ENCODE data around the gene EPHA4.
A peak's percentile ranks its signal among the peaks of the same experiment; 100 is the strongest.

EPHA4 gene
- total RNA-seq, result 44.5 to 263 (median 130) reads per million in 4 experiments

DNA sequence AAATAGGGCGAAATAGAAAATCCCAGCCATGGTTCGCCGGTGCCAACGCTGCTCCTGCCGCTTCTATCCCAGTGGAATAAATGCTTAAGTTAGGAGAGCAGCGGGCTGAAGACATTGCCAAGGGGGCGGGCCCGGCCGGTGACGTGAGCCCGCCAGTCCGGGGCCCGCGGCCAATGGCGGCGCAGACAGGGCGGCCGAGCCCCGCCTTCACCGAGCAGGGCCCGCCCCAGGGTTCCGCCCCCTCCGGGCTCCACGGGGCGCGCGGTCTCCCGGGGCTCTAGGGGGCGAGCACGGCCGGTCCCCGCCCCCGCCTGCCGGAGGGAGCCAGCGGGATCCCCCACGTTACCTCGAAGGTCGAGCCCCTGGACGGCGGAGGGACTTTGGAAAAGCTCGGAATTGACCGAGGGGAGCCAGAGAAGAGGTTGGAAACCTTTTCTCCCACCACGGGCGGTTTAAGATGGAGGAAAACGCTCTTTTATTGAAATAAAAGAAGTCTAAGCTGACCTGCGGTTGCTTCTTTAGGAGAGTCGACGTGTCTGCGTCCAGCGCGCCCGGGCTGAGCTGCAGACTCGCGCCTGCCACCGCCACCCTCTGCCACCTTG lies at the start of gene EPHA4:
Gene EPHA4 (minus strand): TSS at position 86 of the 602 bp plus-strand sequence. CDS start 56 bp downstream, at position 30.
- peak; percentile 69 for DNase-seq

DNA sequence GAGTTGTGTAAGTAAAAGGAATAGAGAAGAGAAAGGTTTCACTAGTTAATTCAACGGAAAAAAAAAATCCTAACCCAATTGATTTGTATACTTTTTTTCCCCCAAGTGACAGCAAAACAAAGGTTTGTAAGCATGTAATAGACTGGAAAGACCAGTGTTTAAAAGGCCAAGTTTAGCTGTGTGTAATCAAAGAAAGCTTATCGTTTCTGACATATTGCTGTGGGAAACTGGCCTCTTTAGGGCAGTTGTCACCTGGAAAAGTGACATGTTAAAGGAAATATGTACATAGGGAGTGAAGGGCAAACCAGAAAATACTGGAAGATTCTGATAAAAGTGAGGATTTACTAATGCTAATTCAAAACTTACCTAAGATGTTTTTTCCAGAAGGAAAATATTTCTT lies 45.9 kb upstream of the EPHA4 start:
- DNase-seq, result no peak

DNA sequence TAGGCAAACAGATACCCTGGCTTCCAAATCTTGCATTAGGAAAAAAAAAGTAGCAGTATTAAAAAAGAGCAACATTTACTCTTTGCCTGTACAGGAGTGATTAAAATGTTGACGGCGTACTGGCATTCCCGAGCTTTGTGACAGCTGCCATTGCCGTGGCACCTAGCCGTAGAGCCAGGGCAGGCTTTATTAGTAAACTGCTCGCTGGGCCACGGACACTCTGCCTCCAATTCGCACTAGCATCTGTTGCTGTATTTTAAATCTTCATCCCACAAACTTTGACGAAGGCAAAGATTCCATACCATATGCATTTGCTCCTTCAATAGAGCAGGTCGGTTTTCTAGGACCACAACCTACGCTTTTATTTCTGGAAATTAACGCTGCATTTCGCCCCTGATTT lies 44.5 kb upstream of the EPHA4 start:
- no peak for DNase-seq

DNA sequence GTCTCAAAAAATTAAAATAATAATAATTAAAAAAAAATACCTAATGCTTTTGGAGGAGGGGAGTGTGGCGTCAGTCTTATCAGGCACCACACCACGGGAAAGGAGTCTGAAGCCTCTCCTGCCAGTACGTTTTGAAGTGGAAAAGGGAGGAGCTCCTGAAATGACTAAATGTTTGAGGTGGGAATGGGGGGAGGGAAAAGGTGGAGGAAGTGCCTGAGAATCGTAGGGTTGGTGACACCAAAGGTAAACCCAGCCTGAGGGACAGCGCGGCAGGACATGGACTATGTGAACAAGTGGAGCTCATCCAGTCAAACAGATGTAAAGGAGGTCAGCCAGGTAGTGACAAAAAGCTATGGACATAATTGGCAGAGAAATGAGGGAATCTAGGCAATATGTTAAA lies 42.2 kb upstream of the EPHA4 start:
- no peak for DNase-seq

DNA sequence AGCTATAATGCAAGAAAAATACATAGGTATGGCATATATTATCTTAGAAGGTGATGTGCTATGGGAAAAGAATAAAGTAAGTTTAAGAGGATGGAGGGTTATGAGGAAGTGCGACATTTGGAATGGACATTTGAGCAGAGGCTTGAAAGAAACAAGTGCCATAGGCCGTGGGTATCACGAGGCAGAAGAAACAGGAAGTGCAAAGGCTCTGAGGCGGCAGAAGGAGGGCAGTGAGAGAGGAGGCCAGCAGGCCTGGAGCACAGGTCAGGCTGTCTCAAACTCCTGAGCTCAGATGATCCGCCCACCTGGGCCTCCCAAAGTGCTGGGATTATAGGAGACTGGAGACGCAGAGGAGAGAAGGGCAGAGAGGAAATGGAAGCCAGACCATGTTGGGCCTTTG lies 40.7 kb upstream of the EPHA4 start:
- DNase-seq, result no peak

DNA sequence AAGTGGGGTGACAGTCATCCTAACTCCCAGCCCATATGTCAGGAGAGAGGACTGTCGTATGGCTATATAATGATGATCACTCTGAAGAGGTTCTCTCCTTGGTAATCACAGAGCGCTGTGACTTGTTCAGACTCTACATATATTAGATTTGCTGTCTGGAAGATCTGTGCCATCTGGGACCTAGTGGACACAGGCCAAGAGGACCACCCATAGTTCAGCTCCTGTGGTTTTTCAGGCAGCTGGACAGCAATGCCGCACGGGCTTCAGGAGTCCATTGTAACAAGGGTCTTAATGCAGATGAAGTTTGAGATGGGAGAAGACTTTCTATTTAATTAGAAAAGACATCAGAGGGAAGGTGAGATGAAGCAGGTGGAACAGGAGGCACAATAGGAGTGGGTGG lies 40.1 kb upstream of the EPHA4 start:
- DNase-seq, result no peak

DNA sequence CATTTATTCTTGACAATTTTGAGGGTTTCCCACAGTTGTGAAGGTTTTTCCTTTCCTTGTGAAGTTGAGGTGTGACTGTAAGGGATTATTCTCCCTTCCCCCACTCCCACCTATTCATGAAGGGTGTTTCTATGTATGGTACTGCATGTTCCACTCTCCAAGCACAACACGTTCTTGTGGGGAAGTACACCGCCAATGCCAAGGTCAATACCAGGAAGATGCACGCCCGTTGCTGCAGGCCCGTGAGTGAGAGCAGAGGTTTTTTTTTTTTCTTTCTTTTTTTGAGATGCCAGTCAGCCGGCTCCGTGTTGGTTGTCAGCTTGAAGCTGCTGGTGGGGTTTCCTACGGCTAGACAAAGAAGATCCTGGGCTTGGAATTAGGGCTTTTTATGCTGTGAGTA lies 38.6 kb upstream of the EPHA4 start:
- DNase-seq, result no peak

DNA sequence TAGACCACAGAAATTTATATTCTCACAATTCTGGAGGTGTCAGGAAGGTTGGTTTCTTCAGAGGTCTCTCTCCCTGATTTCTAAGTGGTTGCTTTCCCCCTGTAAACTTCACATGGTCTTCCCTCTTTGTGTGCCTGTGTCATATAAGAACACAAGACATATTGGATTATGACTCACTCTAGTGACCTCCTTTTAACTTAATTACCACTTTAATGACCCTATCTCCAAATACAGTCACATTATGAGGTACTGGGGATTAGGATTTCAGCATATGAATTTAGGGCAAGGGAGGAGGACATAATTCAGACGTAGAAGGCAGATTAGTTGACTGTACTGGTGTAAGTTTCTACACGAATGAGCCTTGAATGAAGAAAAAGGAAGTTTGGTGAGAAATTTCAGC lies 38.2 kb upstream of the EPHA4 start:
- DNase-seq, result no peak

DNA sequence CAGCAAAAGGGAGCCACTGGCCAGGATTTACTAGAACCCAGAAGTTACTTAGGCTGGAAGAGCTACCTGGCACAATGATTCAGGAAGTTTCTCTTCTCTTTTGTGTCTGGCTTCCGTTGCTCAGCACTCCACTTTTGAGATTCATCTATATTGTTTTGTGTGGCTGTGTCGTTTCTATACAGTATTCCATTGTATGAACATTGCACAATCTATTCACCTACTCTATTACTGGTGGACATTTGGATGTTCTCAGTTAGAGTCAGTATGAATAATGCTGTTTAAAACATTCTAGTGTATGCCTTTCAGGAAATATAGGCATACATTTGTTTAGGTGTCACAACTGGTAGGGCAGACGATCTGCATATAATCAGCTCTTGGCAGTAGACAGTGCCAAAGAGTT lies 36.3 kb upstream of the EPHA4 start:
- no peak for DNase-seq

DNA sequence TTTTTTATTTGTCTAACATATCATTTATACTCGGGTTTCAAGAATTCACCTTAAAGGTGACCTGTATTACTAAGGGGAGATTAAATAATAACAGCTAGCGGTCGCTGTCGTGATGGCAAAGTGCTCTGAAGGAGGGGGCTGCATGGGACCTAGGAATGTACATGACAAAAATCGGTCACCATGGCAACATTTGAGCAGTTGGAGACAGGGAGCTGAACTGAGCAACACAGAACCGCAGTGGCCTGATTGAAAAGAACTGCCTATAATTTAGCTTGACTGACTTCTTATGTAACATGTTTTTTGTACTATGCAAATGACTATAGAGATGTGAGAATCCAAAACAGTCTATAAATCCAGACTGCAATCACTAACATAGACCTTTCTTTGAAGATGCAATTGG lies 34.3 kb upstream of the EPHA4 start:
- DNase-seq, result no peak

DNA sequence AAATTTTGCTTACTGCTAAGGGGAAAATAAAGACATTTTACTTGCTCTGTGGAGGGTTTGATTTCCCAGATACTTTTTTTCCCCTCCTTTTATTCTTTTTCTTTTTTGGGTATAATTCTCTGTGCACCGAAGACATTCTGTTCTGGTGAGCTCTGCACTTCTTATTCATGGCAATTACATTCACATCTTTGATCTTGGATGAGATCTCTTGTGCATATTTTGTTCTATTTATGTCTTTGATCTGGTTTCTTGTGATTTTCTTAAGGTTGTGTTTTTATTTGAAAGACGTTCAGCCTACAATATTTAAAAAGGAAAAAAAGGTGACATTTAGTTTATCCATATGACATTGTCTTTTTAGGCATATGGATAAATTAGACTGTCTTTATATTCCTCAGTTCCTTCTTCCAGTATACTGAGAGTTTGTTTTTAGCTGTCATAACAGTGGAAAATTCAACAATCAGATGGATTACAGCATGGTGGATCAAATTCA lies 33.7 kb upstream of the EPHA4 start:
- no peak for DNase-seq

DNA sequence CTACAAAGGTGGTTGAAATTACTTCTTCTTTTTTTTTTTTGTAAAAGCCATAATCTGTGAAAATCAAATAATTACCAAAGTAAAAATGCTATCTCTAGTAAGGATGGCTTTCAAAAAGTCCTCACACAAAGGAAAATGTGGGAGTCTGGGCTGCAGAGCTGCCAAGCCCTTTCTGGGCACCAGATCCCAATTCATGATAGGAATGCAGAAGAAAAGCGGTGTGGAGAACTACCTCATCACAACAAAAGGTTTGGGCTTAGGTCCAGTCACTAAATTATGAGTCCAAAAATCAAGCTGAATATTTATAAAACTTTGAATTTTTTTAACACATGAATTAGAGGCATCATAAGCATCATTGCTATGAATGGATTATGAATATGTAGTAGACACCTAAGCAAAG lies 30.8 kb upstream of the EPHA4 start:
- DNase-seq, result no peak

DNA sequence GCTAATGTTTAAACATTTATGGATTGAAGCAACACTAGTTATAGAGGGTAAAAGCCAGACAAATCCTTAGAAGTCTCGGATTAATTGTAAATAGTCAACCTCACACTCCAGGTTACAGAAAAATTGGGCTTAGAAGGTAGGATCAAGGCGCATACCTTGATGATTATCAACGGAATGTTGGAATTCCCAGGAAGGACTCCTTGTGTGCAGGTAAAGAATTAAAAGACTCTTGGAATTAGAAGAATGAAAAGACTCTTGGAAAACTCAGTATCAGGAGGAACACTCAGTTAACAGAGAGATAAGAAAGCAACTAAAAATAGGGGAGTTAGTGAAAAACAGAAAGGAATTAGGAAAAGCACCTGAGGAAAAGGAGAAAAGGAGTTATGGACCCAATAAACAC lies 29.3 kb upstream of the EPHA4 start:
- DNase-seq, result no peak

DNA sequence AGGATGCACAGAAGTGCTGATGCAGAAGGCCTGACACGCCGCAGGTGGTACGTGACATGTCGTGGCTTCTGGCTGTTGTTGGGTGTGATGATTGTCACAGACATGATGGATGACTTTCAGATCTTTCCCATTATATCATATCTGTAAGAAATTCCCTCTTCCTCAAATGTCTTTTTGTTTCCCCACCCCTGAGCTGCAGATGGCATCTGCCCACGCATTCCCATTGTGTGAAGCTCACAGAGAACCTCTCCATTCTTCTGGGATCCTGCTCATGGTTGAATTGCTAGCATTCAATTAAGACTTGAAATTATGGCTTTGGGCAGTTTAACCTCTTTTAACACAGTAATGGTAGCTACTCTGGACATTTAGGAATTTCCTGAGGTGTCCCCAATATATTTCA lies 28.3 kb upstream of the EPHA4 start:
- no peak for DNase-seq

DNA sequence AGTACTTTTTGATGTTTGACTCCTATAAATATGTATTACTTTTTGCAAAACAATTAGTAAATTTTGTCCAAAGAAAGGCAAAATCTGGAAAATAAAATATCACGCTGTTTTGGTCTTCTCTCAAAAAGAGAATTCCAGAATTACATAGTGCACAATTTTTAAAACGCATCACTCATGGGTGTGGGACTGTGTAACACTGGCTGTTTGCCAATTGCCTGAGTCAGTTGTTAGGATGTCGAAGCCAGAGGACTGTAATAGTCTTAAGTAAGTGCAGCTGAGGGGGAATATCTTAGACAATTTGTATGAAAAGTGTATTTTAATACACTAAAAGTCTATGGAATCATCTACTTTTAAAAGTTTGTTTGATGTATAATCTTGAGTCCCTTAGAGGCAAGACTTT lies 24.1 kb upstream of the EPHA4 start:
- no peak for DNase-seq

DNA sequence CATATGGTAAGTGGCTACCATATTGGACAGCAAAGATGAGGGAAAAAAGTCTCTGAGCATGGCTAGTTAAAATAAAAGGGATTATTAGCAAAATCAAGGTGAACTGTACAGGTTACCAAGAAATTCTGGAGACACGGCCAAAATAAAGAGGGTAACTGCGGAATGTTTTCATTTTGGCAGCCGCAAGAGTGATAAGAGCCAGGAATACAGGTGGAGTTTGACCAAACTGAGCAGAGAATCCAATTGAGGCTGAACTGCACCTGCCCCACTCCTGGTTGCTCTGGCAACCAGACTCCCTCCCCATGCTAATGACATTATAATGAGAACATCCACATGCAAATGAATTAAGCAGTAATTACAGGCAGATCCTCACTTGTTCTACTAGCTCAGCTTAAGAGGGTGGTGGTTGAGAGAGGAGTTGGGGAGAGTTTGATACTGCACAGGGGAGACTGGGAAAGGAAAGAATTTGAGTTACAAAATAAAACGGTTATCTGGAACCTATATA lies 18.8 kb upstream of the EPHA4 start:
- no peak for DNase-seq

DNA sequence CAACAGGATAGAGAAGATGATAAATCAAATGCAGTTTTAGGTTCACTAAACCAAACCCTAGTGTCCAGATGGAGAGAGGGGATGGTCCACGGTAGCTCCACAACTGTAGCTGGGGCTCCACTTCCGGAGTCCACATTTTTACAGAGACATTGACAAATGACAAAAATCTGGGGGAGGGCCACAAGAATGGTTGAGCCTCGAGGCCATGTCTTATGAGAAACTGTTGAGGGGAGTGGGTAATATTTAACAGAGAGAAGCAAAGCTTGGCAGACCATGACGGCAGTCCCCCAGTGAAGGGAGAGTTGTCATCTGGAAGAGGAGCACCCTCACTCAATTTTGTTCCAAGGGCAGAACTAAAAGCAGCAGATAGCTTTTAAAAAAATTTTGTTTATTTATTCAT lies 17.6 kb upstream of the EPHA4 start:
- DNase-seq, result no peak

DNA sequence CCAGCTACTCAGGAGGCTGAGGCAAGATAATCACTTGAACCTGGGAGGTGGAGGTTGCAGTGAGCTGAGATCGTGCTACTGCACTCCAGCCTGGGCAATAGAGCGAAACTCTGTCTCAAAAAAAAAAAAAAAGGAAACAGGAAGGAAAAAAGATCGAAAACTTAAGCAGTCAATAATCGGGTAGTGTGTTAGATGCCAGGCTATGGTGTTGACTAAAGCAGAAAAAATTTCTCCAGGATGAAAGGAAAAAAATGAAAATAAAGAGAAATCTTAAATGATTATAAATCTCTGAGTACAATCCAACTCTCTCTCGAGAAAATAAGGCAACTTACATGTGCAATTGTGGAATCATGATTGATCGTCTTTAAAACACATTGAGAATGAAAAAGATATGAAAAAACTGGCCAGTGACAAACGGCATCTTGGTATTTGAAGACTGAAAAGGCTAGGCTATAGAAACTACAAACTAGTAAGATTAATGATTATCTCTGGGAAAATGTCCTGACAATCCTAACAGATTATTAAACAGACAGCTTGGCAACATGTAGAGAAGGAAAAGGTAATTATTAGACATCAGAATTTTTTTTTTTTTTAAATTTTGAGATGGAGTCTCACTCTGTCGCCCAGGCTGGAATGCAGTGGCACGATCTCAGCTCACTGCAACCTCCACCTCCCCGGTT lies 16.3 kb upstream of the EPHA4 start:
- no peak for DNase-seq

DNA sequence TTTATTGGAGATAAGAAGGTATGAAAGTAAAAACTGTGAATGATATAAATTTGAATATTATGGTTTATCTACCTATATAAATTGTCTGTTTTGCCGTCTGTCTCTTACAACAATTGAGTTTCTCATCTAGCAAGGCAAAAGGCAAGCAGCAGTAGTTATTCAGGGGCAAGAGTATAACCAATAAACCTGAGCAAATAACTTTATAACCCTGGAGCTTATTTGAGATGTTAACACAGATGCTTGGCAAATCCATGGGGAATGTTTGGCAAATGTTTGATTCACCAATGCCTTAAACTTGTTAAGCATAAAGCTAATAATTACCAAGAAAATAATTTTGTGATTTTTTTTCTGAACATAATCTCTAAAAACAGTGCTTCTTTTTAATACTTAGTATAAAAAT lies 9.9 kb upstream of the EPHA4 start:
- DNase-seq, result no peak

DNA sequence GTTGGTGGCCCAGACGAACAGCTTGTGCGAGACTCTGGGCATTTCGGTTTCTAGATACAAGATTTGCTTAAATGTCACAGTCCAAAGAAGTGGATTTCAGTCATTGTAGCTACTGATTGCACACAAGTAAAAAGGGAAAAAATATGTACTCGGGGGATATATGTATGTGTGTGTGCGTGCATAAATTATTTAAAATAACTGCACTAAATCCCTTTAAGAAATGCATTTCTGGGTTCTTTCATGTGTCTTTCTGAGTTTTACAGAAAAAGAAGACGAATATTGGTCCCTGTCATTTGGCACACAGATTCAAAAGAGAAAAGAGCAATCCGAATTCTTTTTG lies 2.1 kb upstream of the EPHA4 start:
- DNase-seq, result no peak

DNA sequence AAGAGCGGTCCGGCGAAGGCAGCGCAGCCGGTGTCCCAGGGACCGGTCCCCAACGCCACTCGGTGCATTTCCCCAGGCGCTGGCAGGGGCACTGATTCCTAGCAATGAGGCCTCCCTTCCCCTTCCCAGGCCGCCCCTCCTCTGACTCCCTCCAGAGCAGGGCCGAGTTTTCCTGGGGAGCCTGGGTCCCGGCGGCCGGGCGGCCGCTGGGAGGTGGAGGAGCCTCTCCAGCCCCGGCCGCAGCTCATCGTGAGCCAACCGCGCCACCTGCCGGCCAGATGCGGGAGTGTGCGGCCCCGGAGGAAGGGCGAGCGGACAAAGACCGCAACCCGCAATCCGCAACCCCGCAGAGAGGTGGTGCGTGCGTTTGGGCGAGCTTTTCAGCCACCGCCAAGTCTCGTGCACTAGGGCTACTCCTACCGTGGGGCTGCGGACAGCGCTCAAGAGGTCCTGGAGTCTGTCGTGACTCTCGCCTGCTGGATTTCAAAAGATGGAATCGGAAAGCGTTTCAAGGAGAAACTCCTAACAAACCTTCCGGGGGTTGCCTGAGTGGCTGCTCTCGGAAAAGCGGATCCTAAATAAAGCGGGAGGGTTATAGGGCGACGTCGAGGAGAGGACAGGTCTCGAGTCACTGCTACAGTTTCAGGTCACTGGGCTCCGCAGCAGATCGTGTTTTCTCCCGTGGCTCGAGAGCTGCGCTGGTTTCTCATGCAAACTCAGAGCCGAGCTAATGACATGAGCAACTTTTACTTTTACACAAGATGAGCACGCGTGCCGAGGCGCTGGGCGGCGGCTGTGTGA lies 1.5 kb upstream of the EPHA4 start:
- DNase-seq, result peak; percentile 64

DNA sequence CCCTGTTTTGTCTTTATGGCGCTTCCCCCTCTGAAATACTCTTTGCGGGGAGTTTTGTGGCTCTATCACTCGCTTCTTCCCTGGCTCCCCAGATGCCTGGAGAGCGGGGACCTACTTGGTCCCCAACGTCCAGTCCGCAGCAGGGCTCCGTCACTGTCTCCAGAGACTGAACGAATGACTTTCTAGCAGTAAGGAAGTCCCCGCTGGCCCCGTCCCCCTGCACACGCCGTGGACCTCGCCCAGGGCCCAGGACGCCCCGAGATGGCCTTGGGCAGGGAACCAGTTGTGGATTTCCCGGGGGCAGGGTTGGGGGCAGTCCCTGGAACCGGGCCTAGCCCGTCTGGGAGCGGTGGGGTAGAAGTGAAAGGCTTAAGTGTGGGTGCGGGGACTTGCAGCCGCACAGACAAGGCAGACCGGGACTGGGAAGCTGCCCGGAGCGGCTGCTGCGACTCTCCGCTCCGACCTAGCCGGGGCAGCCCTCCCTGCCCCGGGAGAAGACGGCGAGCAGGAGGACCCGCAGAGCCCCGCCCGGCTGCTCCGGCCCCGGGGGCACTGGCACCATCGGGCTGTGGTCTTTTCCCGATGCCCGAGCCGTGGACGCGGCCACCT lies 821 bp upstream of the EPHA4 start:
- DNase-seq, result no peak

DNA sequence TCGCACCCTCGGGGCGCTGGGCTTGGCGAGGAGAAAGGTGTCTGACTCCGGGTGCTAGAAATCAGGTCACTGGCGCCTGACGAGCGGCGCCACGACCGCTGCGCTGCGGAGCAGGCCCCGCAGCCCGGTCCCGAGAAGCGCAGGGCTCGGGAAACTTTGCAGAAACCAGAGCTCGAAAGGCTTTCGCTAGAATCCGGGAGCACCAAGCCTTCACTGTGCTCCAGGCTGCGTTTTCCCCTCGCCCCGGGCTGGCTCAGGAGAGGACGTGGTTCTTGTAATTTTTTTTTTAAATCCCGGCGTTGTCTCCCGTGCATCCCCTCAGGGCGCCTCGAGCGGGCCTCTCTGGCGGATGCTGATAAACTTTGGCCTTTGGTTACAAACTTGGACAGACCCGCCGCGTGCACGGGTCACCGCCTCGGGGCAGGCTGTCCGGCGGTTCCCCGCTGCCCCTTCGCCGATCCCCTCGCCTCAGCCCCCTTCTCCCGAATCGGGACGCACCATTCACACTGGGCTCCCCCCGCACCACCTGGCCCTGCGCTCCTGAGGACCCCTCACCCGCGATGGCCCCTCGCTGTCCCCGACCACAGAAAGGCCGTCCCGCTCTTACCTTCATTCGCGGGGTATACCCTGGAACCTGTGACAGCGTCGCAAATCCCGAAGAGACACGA lies 419 bp downstream of the EPHA4 start:
- no peak for DNase-seq

Data from effector CD8-positive, alpha-beta T cell (primary cell).